Spleen (tissue), 11 donors: ENCODE measurements around the gene ADARB2. TPM values are rescaled to one million over a fixed set of nuclear protein-coding genes. Genes with fewer than 3 reads are reported as not detected.

Experiments
- DNase-seq: peaks from one replicate; pipeline ENCODE4 v3.0.0-alpha.2; 2020
- H3K27ac ChIP-seq, 8 donors: fragments of 200-600 bp; sonication (generic) in 7 of 8; 1 replicate in 4 of 8; 2 replicates in 4 of 8; pipeline versions ENCODE4 v1.5.0 to v1.8.0; 2016 to 2021; ENCODE audit warnings: inconsistent platforms in 4 of 8, mild to moderate bottlenecking in 4 of 8, moderate library complexity in 1 of 8
- H3K27me3 ChIP-seq, 7 donors: fragments of 200-600 bp; sonication (generic) in 6 of 7; replicated peaks in 1 of 7; 1 replicate in 4 of 7; 2 replicates in 3 of 7; pipeline versions ENCODE4 v1.5.0 to v1.8.0; 2016 to 2021; ENCODE audit warnings: inconsistent platforms in 3 of 7, mild to moderate bottlenecking in 1 of 7
- H3K36me3 ChIP-seq, 6 donors: fragments of 200-600 bp; sonication (generic) in 5 of 6; 1 replicate in 4 of 6; 2 replicates in 2 of 6; pipeline versions ENCODE4 v1.5.0 to v1.8.0; 2016 to 2021; ENCODE audit warnings: inconsistent platforms in 2 of 6
- H3K4me1 ChIP-seq, 6 donors: fragments of 200-600 bp; sonication (generic) in 5 of 6; 1 replicate in 3 of 6; 2 replicates in 3 of 6; pipeline versions ENCODE4 v1.5.0 to v1.8.0; 2016 to 2021; ENCODE audit warnings: inconsistent platforms in 3 of 6
- H3K4me3 ChIP-seq, 8 donors: fragments of 200-600 bp; sonication (generic) in 7 of 8; 1 replicate in 4 of 8; 2 replicates in 4 of 8; pipeline versions ENCODE4 v1.5.0 to v1.8.0; 2016 to 2021; ENCODE audit warnings: inconsistent platforms in 4 of 8, mild to moderate bottlenecking in 4 of 8, moderate library complexity in 2 of 8
- H3K9me3 ChIP-seq, 8 donors: fragments of 200-600 bp; sonication (generic) in 7 of 8; 1 replicate in 4 of 8; 2 replicates in 4 of 8; pipeline versions ENCODE4 v1.5.0 to v1.8.0; 2016 to 2021; ENCODE audit warnings: inconsistent platforms in 4 of 8
- POLR2A ChIP-seq, 3 donors: fragments of 450-650 bp; IDR thresholded peaks; one replicate each; pipeline ENCODE4 v1.5.1; 2017; ENCODE audit warnings: antibody characterized with exemption in 3 of 3, mild to moderate bottlenecking in 1 of 3
- POLR2AphosphoS5 ChIP-seq, 3 donors: sonication (generic); formaldehyde crosslinking; IDR thresholded peaks; one replicate each; pipeline ENCODE4 v1.5.1; 2017; ENCODE audit warnings: antibody characterized with exemption in 3 of 3
- WGBS, 5 donors: extraction: QIAGEN DNeasy Blood & Tissue Kit in 3 of 5; methylation state at CpG; one replicate each; pipeline versions ENCODE4 v1.1.5 to v1.1.7; 2013 to 2018; 5-methylcytosine and 5-hydroxymethylcytosine counted together
- intact Hi-C: fragments of 100-400 bp; cut with DNase I; formaldehyde crosslinking; loops from one replicate; pipeline ENCODE4 v1.15.0; 2023; ENCODE audit warnings: low total_unique reads
- polyA plus RNA-seq, 3 donors: library from polyadenylated mRNA; stranded (reverse); fragments of 200-250 nt; gene quantifications; one replicate each; pipeline ENCODE4 v1.2.1, GENCODE V29; 2013
- total RNA-seq, 7 donors: library from RNA; depleted of rRNA in 3 of 7; stranded (reverse); fragments of >200 nt in 3 of 7; fragmentation: NEBNext Ultra II Directional in 4 of 7; extraction: Animal tissue kit (Norgen Biotek cat#: 25700) in 4 of 7; gene quantifications; one replicate each; pipeline versions ENCODE4 v1.1.0 to v1.2.1, GENCODE V29; 2016 to 2021
- TF ChIP-seq, protein P1 (sequence below), 11 experiments: fragments of 200-600 bp in 7 of 11; fragments of 450-650 bp in 4 of 11; sonication (generic) in 4 of 11; IDR thresholded peaks in 8 of 11; conservative IDR thresholded peaks in 3 of 11; 1 replicate in 7 of 11; 2 replicates in 4 of 11; pipeline versions ENCODE4 v1.4.0 to v1.8.0; 2016 to 2021; ENCODE audit warnings: antibody characterized with exemption in 11 of 11, inconsistent platforms in 4 of 11, mild to moderate bottlenecking in 1 of 11
- donor health status: healthy with polysubstance abuse.
- donor health status: DM: no; HTN: no; CAD: no; lungs with moderate emphysema.
- donor health status: DM: no; HTN: no; CAD: no.
- donor health status: Bipolar disorder and iron deficiency.
- donor health status: healthy.
- donor health status: DM: no; HTN: no; CAD: no.
- donor health status: DM: yes; HTN: yes; CAD: no.

The ADARB2 gene
- total and polyA plus RNA-seq, 10 donors: 0.05 to 8.1 (median 0.96) TPM

DNA sequence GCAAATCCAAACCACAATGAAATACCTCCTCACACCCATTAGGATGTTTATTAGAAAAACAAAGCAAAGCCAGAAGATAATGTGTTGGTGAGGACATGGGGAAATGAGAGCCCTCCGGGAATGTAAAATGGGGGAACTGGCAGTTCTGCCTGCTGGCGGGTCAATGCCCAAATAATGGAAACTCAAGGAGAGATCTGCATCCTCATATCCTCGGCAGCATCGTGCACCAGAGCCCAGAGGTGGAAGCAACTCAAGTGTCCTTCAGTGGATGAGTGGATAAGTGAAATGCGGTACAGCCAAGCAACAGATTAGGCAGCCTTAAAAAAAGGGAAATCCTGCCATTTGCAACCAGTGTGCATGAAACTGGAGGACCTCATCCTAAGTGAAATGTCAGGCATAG is 356.0 kb downstream of the ADARB2 start:
- intact Hi-C loops: no loop called here
- 65 to 78% (median 75%) methylated on average over 5 of the region's 5 CpGs for WGBS, 5 donors
- Histone ChIP-seq H3K36me3 (no peaks in the 10 kb centered on the region), H3K9me3 (peaks cover 0 to 10% (median 0%) of the 10 kb centered on the region in 8 donors), H3K27ac (no peak overlapping the region), H3K4me1 (no peaks in the 10 kb centered on the region), H3K4me3 (no peak overlapping the region), H3K27me3 (peaks cover 0 to 55% (median 11%) of the 10 kb centered on the region in 7 donors)
- no peak for DNase-seq
- TF ChIP-seq POLR2A (IDR thresholded peaks at IDR 0.05) (no peak), POLR2AphosphoS5 (IDR thresholded peaks at IDR 0.05) (no peak)
- TF ChIP-seq, protein P1, sequence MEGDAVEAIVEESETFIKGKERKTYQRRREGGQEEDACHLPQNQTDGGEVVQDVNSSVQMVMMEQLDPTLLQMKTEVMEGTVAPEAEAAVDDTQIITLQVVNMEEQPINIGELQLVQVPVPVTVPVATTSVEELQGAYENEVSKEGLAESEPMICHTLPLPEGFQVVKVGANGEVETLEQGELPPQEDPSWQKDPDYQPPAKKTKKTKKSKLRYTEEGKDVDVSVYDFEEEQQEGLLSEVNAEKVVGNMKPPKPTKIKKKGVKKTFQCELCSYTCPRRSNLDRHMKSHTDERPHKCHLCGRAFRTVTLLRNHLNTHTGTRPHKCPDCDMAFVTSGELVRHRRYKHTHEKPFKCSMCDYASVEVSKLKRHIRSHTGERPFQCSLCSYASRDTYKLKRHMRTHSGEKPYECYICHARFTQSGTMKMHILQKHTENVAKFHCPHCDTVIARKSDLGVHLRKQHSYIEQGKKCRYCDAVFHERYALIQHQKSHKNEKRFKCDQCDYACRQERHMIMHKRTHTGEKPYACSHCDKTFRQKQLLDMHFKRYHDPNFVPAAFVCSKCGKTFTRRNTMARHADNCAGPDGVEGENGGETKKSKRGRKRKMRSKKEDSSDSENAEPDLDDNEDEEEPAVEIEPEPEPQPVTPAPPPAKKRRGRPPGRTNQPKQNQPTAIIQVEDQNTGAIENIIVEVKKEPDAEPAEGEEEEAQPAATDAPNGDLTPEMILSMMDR (IDR thresholded peaks at IDR 0.05 in 8 of 11, conservative IDR thresholded peaks at IDR 0.05 in 3 of 11): no peak

GRCh38 chr10:1380088-1380671 is 357.1 kb downstream of the ADARB2 start:
- H3K4me3 ChIP-seq: no peak overlapping the region
- intact Hi-C loops: no loop called here
- H3K36me3 ChIP-seq: no peaks in the 10 kb centered on the region
- DNase-seq: peak; percentile 38
- 52 to 68% (median 62%) methylated on average over 16 of the region's 16 CpGs for WGBS, 5 donors
- H3K9me3 ChIP-seq: no peaks in the 10 kb centered on the region
- H3K27me3 ChIP-seq: peaks cover 0 to 55% (median 11%) of the 10 kb centered on the region in 7 donors
- H3K27ac ChIP-seq: no peak overlapping the region
- H3K4me1 ChIP-seq: no peaks in the 10 kb centered on the region
- TF ChIP-seq POLR2AphosphoS5 (IDR thresholded peaks at IDR 0.05) (no peak), POLR2A (IDR thresholded peaks at IDR 0.05) (no peak)
- TF ChIP-seq, protein P1 (IDR thresholded peaks at IDR 0.05 in 8 of 11, conservative IDR thresholded peaks at IDR 0.05 in 3 of 11): no peak

DNA sequence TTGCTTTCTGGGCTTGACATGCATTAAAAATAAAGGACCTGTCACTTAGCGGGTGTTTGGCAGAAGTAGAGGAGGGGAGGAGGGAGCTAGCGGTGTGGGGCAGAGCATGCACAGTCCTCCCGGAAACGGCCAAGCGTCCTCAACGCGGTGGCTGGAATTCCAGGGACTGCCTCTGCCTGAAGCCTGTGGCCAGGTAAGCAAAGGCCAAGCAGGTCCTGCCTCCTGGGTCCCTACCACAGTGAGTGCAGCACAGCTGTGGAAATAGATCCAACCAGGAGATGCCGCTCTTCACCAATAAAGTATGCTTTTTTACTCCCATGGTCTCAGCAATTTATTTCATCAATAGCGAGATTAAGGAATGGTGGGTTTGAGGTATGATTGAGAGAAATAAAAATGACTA is 357.7 kb downstream of the ADARB2 start:
- no peak for DNase-seq
- intact Hi-C loops: no loop called here
- TF ChIP-seq POLR2A (IDR thresholded peaks at IDR 0.05): no peak
- TF ChIP-seq, protein P1 (IDR thresholded peaks at IDR 0.05 in 8 of 11, conservative IDR thresholded peaks at IDR 0.05 in 3 of 11): no peak
- TF ChIP-seq POLR2AphosphoS5 (IDR thresholded peaks at IDR 0.05): no peak
- H3K4me1 ChIP-seq: no peaks in the 10 kb centered on the region
- no peak overlapping the region for H3K4me3 ChIP-seq
- 30 to 46% (median 41%) methylated on average over 9 of the region's 9 CpGs for WGBS, 5 donors
- no peaks in the 10 kb centered on the region for H3K9me3 ChIP-seq
- H3K27me3 ChIP-seq: peaks cover 0 to 58% (median 11%) of the 10 kb centered on the region in 7 donors
- no peak overlapping the region for H3K27ac ChIP-seq
- no peaks in the 10 kb centered on the region for H3K36me3 ChIP-seq

DNA sequence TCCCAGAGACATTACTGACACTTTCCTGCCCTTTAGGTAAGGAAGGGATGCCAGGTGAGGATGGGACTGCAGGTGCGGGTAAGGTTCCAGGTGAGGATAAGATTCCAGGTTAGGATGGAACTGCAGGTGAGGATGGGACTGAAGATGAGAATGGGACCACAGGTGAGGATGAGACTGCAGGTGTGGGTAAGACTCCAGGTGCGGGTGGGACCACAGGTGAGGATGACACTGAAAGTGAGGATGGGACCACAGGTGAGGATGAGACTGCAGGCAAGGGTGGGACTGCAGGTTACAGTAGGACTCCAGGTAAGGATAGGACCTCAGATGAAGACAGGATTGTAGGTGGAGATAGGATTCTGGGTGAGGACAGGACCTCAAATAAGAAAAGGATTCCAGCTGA is 358.9 kb downstream of the ADARB2 start:
- Histone ChIP-seq H3K4me3 (no peak overlapping the region), H3K4me1 (no peaks in the 10 kb centered on the region), H3K27me3 (peaks cover 0 to 56% (median 11%) of the 10 kb centered on the region in 7 donors), H3K27ac (no peak overlapping the region), H3K9me3 (no peaks in the 10 kb centered on the region), H3K36me3 (no peaks in the 10 kb centered on the region)
- TF ChIP-seq POLR2AphosphoS5 (IDR thresholded peaks at IDR 0.05): no peak
- TF ChIP-seq, protein P1 (IDR thresholded peaks at IDR 0.05 in 8 of 11, conservative IDR thresholded peaks at IDR 0.05 in 3 of 11): no peak
- TF ChIP-seq POLR2A (IDR thresholded peaks at IDR 0.05): no peak
- WGBS, 5 donors: 92 to 95% (median 93%) methylated on average over 2 of the region's 2 CpGs
- intact Hi-C loops: no loop called here
- DNase-seq: peak; percentile 55
